HepG2 (cell line): ENCODE data around the gene MLX. TPM values are rescaled to one million over a fixed set of nuclear protein-coding genes. Genes with fewer than 3 reads are reported as not detected.

Source experiments
- ATF7-NPFF ChIP-seq: sonication (generic); formaldehyde crosslinking; IDR thresholded peaks from 2 replicates; pipeline ENCODE4 v1.8.1; 2023; ENCODE audit warnings: mild to moderate bottlenecking, low read depth, missing genetic modification reagents, moderate library complexity
- CEBPG ChIP-seq: IDR thresholded peaks from 2 replicates; pipeline ENCODE4 v1.6.1; 2016
- CSRNP2 ChIP-seq: sonication (generic); formaldehyde crosslinking; conservative IDR thresholded peaks from 2 replicates; pipeline ENCODE4 v1.8.0; 2022; ENCODE audit warnings: low read depth, missing genetic modification reagents
- FOXA3 ChIP-seq: IDR thresholded peaks from 2 replicates; pipeline ENCODE4 v1.6.1; 2016; ENCODE audit warnings: missing genetic modification reagents, missing compliant biosample characterization
- HES4 ChIP-seq: sonication (generic); formaldehyde crosslinking; IDR thresholded peaks from 2 replicates; pipeline ENCODE4 v1.9.0; 2021; ENCODE audit warnings: mild to moderate bottlenecking, missing genetic modification reagents, borderline replicate concordance
- MXD4 ChIP-seq: IDR thresholded peaks from 2 replicates; pipeline ENCODE4 v1.6.1; 2016; ENCODE audit warnings: mild to moderate bottlenecking, missing biosample characterization, missing genetic modification reagents
- PPARG ChIP-seq: conservative IDR thresholded peaks from 2 replicates; pipeline ENCODE4 v1.6.1; 2016; ENCODE audit warnings: missing biosample characterization, missing genetic modification reagents
- RARG ChIP-seq: sonication (generic); formaldehyde crosslinking; IDR thresholded peaks from 2 replicates; pipeline ENCODE4 v1.4.0; 2020; ENCODE audit warnings: low read depth, mild to moderate bottlenecking, missing genetic modification reagents
- RFX5 ChIP-seq: IDR thresholded peaks from 2 replicates; pipeline ENCODE4 v1.6.1; 2011; ENCODE audit warnings: low read depth, low read length, improper control_type of control experiment
- ZBTB33 ChIP-seq: sonication (generic); formaldehyde crosslinking; IDR thresholded peaks from 2 replicates; pipeline ENCODE4 v1.4.0; 2020; ENCODE audit warnings: missing genetic modification reagents
- ZFP41 ChIP-seq: sonication (generic); formaldehyde crosslinking; IDR thresholded peaks from 2 replicates; pipeline ENCODE4 v1.4.0; 2020; ENCODE audit warnings: mild to moderate bottlenecking, missing genetic modification reagents, borderline replicate concordance
- ZFP90 ChIP-seq: sonication (generic); formaldehyde crosslinking; IDR thresholded peaks from 2 replicates; pipeline ENCODE4 v1.8.0; 2022; ENCODE audit warnings: missing genetic modification reagents, mild to moderate bottlenecking, inconsistent platforms, borderline replicate concordance
- ZNF460 ChIP-seq: sonication (generic); formaldehyde crosslinking; IDR thresholded peaks from 2 replicates; pipeline ENCODE4 v1.5.1; 2020; ENCODE audit warnings: missing genetic modification reagents, mild to moderate bottlenecking, borderline replicate concordance
- ZNF609 ChIP-seq: sonication (generic); formaldehyde crosslinking; IDR thresholded peaks from 2 replicates; pipeline ENCODE4 v1.4.0; 2020; ENCODE audit warnings: mild to moderate bottlenecking, missing genetic modification reagents, borderline replicate concordance
- ZNF614 ChIP-seq: IDR thresholded peaks from 2 replicates; pipeline ENCODE4 v1.6.1; 2018; ENCODE audit warnings: missing biosample characterization, missing genetic modification reagents, inconsistent platforms, borderline replicate concordance
- ZNF749 ChIP-seq: sonication (generic); formaldehyde crosslinking; IDR thresholded peaks from 2 replicates; pipeline ENCODE4 v1.8.0; 2022; ENCODE audit warnings: mild to moderate bottlenecking, missing genetic modification reagents, moderate library complexity, borderline replicate concordance
- ZNF75D ChIP-seq: sonication (generic); formaldehyde crosslinking; IDR thresholded peaks from 2 replicates; pipeline ENCODE4 v1.8.1; 2023; ENCODE audit warnings: missing genetic modification reagents, mild to moderate bottlenecking, borderline replicate concordance
- ZNF773 ChIP-seq: sonication (generic); formaldehyde crosslinking; IDR thresholded peaks from 2 replicates; pipeline ENCODE4 v1.4.0; 2020; ENCODE audit warnings: missing genetic modification reagents, borderline replicate concordance
- ZNF784 ChIP-seq: sonication (generic); formaldehyde crosslinking; IDR thresholded peaks from 2 replicates; pipeline ENCODE4 v1.5.1; 2020; ENCODE audit warnings: missing genetic modification reagents, mild to moderate bottlenecking, borderline replicate concordance
- ZSCAN12 ChIP-seq: sonication (generic); formaldehyde crosslinking; IDR thresholded peaks from 2 replicates; pipeline ENCODE4 v1.9.0; 2021; ENCODE audit warnings: mild to moderate bottlenecking, missing genetic modification reagents
- polyA plus RNA-seq, 8 experiments: library from polyadenylated mRNA; depleted of rRNA in 3 of 8; stranded (reverse) in 7 of 8; unstranded in 1 of 8; fragments of >200 nt; fragmentation: Illumina TruSeq in 4 of 8; extraction: Trizol in 4 of 8; gene quantifications; 2 replicates each; pipeline versions ENCODE4 v1.2.1 to v1.2.3, GENCODE V29; 2011 to 2016; ENCODE audit warnings: low read depth in 4 of 8, missing spikeins in 1 of 8, mixed read lengths in 1 of 8; ENCODE audit not compliant: insufficient read depth in 1 of 8
- total RNA-seq, 5 experiments: library from RNA; depleted of rRNA; stranded (reverse); fragments of >200 nt; fragmentation: Illumina TruSeq; extraction: Trizol; gene quantifications; 2 replicates each; pipeline ENCODE4 v1.2.3, GENCODE V29; 2016; ENCODE audit warnings: low read depth in 1 of 5
- TF ChIP-seq, protein P1 (sequence below): IDR thresholded peaks from 2 replicates; pipeline ENCODE4 v1.6.1; 2016; ENCODE audit warnings: missing genetic modification reagents, missing compliant biosample characterization

MLX gene
- total and polyA plus RNA-seq, 2 of the 13 experiments (the other 11 are each of a cell fraction or from before 2014, with no cell fraction given): 38.9 to 74.4 TPM

- TF ChIP-seq ZNF609 (CRISPR knock-in tag) (no peak), ZFP90 (no peak), RARG (CRISPR knock-in tag) (no peak), MXD4 (CRISPR knock-in tag) (no peak), ZNF614 (no peak), ZSCAN12 (CRISPR knock-in tag) (no peak), ZNF784 (CRISPR knock-in tag) (no peak), ZNF75D (no peak), CEBPG (CRISPR knock-in tag) (no peak), HES4 (CRISPR knock-in tag) (no peak), CSRNP2 (CRISPR knock-in tag) (no peak), ZNF460 (no peak), ZBTB33 (CRISPR knock-in tag) (peak; percentile 59; the same call in 1 of the 2 replicates), ZFP41 (CRISPR knock-in tag) (no peak), ZNF749 (no peak), ZNF773 (CRISPR knock-in tag) (no peak), FOXA3 (CRISPR knock-in tag) (no peak), PPARG (CRISPR knock-in tag) (no peak), ATF7-NPFF (no peak), RFX5 (no peak)
- TF ChIP-seq, protein P1, sequence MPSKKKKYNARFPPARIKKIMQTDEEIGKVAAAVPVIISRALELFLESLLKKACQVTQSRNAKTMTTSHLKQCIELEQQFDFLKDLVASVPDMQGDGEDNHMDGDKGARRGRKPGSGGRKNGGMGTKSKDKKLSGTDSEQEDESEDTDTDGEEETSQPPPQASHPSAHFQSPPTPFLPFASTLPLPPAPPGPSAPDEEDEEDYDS (CRISPR knock-in tag): no peak
Measured at GRCh38 chr17:42553866-42554249, 13.0 kb upstream of the MLX start (continued).
